Measurements from ENCODE around the gene CD207.

The CD207 gene

GRCh38 chr2:70852824-70853223 lies 17.2 kb upstream of the CD207 start:
- no peaks in the 10 kb centered on the region for H3K4me1 ChIP-seq (ENCODE audit: control insufficient read depth in 2 of 2, insufficient read depth in 2 of 2, low read length in 2 of 2)
- no peaks in the 10 kb centered on the region for H3K36me3 ChIP-seq (ENCODE audit: control insufficient read depth in 2 of 2, insufficient read depth in 2 of 2, low read length in 2 of 2)
- no peaks in the 10 kb centered on the region for H3K27me3 ChIP-seq (ENCODE audit: control insufficient read depth in 2 of 2, insufficient read depth in 2 of 2, low read length in 2 of 2)
- no peak overlapping the region for H3K27ac ChIP-seq (ENCODE audit: low read depth in 2 of 2, low read length in 2 of 2)
- no peaks in the 10 kb centered on the region for H3K9me3 ChIP-seq (ENCODE audit: control insufficient read depth in 2 of 2, low read length in 2 of 2)
- no peak overlapping the region for H3K4me3 ChIP-seq (ENCODE audit: low read length in 2 of 2)
- no peak overlapping the region for H3K9ac ChIP-seq (ENCODE audit: low read depth in 1 of 2, low read length in 2 of 2)

DNA sequence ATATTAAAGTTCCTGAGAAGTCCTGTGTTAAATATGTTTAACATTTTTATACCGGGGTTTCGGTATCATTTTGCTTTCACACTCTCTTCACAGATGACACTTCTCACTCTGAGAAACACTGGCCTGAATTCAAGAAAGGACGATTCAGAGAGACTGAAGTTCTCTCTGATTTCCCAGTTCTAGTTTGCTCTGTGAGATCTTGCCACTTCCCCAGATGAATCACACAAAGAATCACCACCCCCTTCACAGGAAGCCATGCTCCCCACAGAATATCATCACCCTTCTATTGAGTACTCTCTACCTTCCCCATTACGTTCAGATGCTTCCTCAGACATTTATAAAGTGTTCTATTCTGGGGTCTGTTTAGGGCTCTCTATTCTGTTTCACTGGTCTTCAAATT lies 16.1 kb upstream of the CD207 start:
- Histone ChIP-seq H3K27me3 (ENCODE audit: control insufficient read depth in 2 of 2, insufficient read depth in 2 of 2, low read length in 2 of 2) (no peaks in the 10 kb centered on the region), H3K36me3 (ENCODE audit: control insufficient read depth in 2 of 2, insufficient read depth in 2 of 2, low read length in 2 of 2) (no peaks in the 10 kb centered on the region), H3K4me1 (ENCODE audit: control insufficient read depth in 2 of 2, insufficient read depth in 2 of 2, low read length in 2 of 2) (no peaks in the 10 kb centered on the region), H3K4me3 (ENCODE audit: low read length in 2 of 2) (no peak overlapping the region), H3K9ac (ENCODE audit: low read depth in 1 of 2, low read length in 2 of 2) (no peak overlapping the region), H3K27ac (ENCODE audit: low read depth in 2 of 2, low read length in 2 of 2) (no peak overlapping the region), H3K9me3 (ENCODE audit: control insufficient read depth in 2 of 2, low read length in 2 of 2) (no peaks in the 10 kb centered on the region)

DNA sequence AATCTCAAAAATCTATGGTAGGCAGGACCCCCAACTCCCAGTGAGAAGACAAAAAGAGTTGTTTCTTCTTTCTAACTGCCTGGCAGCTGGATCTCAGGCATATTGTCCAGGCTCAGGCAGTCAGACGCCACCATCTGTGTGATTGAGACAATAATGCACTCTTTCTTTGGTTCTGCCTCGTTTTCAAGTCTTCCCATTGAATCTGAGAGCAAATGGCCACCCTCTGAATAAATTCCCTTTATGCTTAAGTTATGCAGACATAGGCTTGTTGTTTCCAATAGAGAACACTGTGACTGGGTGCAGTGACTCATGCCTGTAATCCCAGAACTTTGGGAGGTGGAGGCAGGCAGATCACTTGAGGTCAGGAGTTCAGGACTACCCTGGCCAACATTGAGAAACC lies 15.3 kb upstream of the CD207 start:
- Histone ChIP-seq H3K27me3 (ENCODE audit: control insufficient read depth in 2 of 2, insufficient read depth in 2 of 2, low read length in 2 of 2) (no peaks in the 10 kb centered on the region), H3K9ac (ENCODE audit: low read depth in 1 of 2, low read length in 2 of 2) (no peak overlapping the region), H3K4me3 (ENCODE audit: low read length in 2 of 2) (no peak overlapping the region), H3K36me3 (ENCODE audit: control insufficient read depth in 2 of 2, insufficient read depth in 2 of 2, low read length in 2 of 2) (no peaks in the 10 kb centered on the region), H3K9me3 (ENCODE audit: control insufficient read depth in 2 of 2, low read length in 2 of 2) (no peaks in the 10 kb centered on the region), H3K4me1 (ENCODE audit: control insufficient read depth in 2 of 2, insufficient read depth in 2 of 2, low read length in 2 of 2) (no peaks in the 10 kb centered on the region), H3K27ac (ENCODE audit: low read depth in 2 of 2, low read length in 2 of 2) (no peak overlapping the region)

DNA sequence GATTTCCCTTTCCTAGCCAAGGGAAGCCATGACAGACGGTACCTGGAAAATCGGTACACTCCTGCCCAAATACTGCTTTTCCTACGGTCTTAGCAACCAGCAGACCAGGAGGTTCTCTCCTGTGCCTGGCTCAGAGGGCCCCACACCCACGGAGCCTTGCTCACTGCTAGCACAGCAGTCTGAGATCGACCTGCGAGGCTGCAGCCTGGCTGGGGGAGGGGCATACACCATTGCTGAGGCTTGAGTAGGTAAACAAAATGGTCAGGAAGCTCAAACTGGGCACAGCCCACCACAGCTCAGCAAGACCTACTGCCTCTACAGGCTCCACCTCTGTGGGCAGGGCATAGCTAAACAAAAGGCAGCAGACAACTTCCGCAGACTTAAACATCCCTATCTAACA lies 6.8 kb upstream of the CD207 start:
- H3K9me3 ChIP-seq (ENCODE audit: control insufficient read depth in 2 of 2, low read length in 2 of 2) = no peaks in the 10 kb centered on the region
- no peak overlapping the region for H3K9ac ChIP-seq (ENCODE audit: low read depth in 1 of 2, low read length in 2 of 2)
- H3K36me3 ChIP-seq (ENCODE audit: control insufficient read depth in 2 of 2, insufficient read depth in 2 of 2, low read length in 2 of 2) = no peaks in the 10 kb centered on the region
- no peak overlapping the region for H3K4me3 ChIP-seq (ENCODE audit: low read length in 2 of 2)
- no peaks in the 10 kb centered on the region for H3K4me1 ChIP-seq (ENCODE audit: control insufficient read depth in 2 of 2, insufficient read depth in 2 of 2, low read length in 2 of 2)
- H3K27ac ChIP-seq (ENCODE audit: low read depth in 2 of 2, low read length in 2 of 2) = no peak overlapping the region
- H3K27me3 ChIP-seq (ENCODE audit: control insufficient read depth in 2 of 2, insufficient read depth in 2 of 2, low read length in 2 of 2) = no peaks in the 10 kb centered on the region

GRCh38 chr2:70837980-70838925 lies 2.6 kb upstream of the CD207 start:
- Histone ChIP-seq H3K27me3 (ENCODE audit: control insufficient read depth in 2 of 2, insufficient read depth in 2 of 2, low read length in 2 of 2) (no peaks in the 10 kb centered on the region), H3K27ac (ENCODE audit: low read depth in 2 of 2, low read length in 2 of 2) (no peak overlapping the region), H3K4me1 (ENCODE audit: control insufficient read depth in 2 of 2, insufficient read depth in 2 of 2, low read length in 2 of 2) (no peaks in the 10 kb centered on the region), H3K4me3 (ENCODE audit: low read length in 2 of 2) (no peak overlapping the region), H3K36me3 (ENCODE audit: control insufficient read depth in 2 of 2, insufficient read depth in 2 of 2, low read length in 2 of 2) (no peaks in the 10 kb centered on the region), H3K9me3 (ENCODE audit: control insufficient read depth in 2 of 2, low read length in 2 of 2) (no peaks in the 10 kb centered on the region), H3K9ac (ENCODE audit: low read depth in 1 of 2, low read length in 2 of 2) (no peak overlapping the region)

DNA sequence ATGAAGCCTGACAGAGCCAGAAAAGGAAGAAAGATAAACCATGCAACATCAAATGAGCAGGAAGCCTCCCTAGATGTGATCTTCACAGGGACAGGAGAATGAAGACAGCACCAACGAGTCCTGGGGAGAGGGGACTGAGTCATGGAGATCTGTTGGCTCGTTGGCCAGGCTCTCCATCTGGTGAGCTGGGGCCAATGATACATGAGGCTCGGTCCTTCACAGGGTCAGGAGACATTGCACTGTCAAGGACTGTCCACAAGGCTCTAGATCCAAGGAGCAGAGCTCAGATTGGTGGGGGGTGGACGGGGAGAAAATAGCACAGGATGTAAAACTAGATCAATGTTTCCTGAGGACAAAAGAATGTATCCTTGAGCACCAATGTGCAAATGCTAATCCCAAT lies 735 bp downstream of the CD207 start:
- Histone ChIP-seq H3K9me3 (ENCODE audit: control insufficient read depth in 2 of 2, low read length in 2 of 2) (no peaks in the 10 kb centered on the region), H3K4me3 (ENCODE audit: low read length in 2 of 2) (no peak overlapping the region), H3K9ac (ENCODE audit: low read depth in 1 of 2, low read length in 2 of 2) (no peak overlapping the region), H3K27ac (ENCODE audit: low read depth in 2 of 2, low read length in 2 of 2) (no peak overlapping the region), H3K4me1 (ENCODE audit: control insufficient read depth in 2 of 2, insufficient read depth in 2 of 2, low read length in 2 of 2) (no peaks in the 10 kb centered on the region), H3K27me3 (ENCODE audit: control insufficient read depth in 2 of 2, insufficient read depth in 2 of 2, low read length in 2 of 2) (peaks cover 0 to 2% of the 10 kb centered on the region in 2 donors), H3K36me3 (ENCODE audit: control insufficient read depth in 2 of 2, insufficient read depth in 2 of 2, low read length in 2 of 2) (no peaks in the 10 kb centered on the region)

GRCh38 chr2:70834106-70834505 lies 1.5 kb downstream of the CD207 start:
- H3K27me3 ChIP-seq (ENCODE audit: control insufficient read depth in 2 of 2, insufficient read depth in 2 of 2, low read length in 2 of 2) = peaks cover 0 to 2% of the 10 kb centered on the region in 2 donors
- no peaks in the 10 kb centered on the region for H3K4me1 ChIP-seq (ENCODE audit: control insufficient read depth in 2 of 2, insufficient read depth in 2 of 2, low read length in 2 of 2)
- H3K36me3 ChIP-seq (ENCODE audit: control insufficient read depth in 2 of 2, insufficient read depth in 2 of 2, low read length in 2 of 2) = no peaks in the 10 kb centered on the region
- no peak overlapping the region for H3K27ac ChIP-seq (ENCODE audit: low read depth in 2 of 2, low read length in 2 of 2)
- H3K9ac ChIP-seq (ENCODE audit: low read depth in 1 of 2, low read length in 2 of 2) = no peak overlapping the region
- H3K9me3 ChIP-seq (ENCODE audit: control insufficient read depth in 2 of 2, low read length in 2 of 2) = no peaks in the 10 kb centered on the region
- H3K4me3 ChIP-seq (ENCODE audit: low read length in 2 of 2) = no peak overlapping the region

- no peaks in the 10 kb centered on the region for H3K36me3 ChIP-seq (ENCODE audit: control insufficient read depth in 2 of 2, insufficient read depth in 2 of 2, low read length in 2 of 2)
- H3K4me3 ChIP-seq (ENCODE audit: low read length in 2 of 2) = no peak overlapping the region
- no peaks in the 10 kb centered on the region for H3K9me3 ChIP-seq (ENCODE audit: control insufficient read depth in 2 of 2, low read length in 2 of 2)
- H3K27ac ChIP-seq (ENCODE audit: low read depth in 2 of 2, low read length in 2 of 2) = no peak overlapping the region
- no peaks in the 10 kb centered on the region for H3K4me1 ChIP-seq (ENCODE audit: control insufficient read depth in 2 of 2, insufficient read depth in 2 of 2, low read length in 2 of 2)
- H3K9ac ChIP-seq (ENCODE audit: low read depth in 1 of 2, low read length in 2 of 2) = no peak overlapping the region
- H3K27me3 ChIP-seq (ENCODE audit: control insufficient read depth in 2 of 2, insufficient read depth in 2 of 2, low read length in 2 of 2) = peaks cover 0 to 2% of the 10 kb centered on the region in 2 donors
Observed at GRCh38 chr2:70833246-70833645, 2.4 kb downstream of the CD207 start.

GRCh38 chr2:70832386-70832785 lies 3.2 kb downstream of the CD207 start:
- H3K9me3 ChIP-seq (ENCODE audit: control insufficient read depth in 2 of 2, low read length in 2 of 2) = no peaks in the 10 kb centered on the region
- H3K27ac ChIP-seq (ENCODE audit: low read depth in 2 of 2, low read length in 2 of 2) = no peak overlapping the region
- H3K27me3 ChIP-seq (ENCODE audit: control insufficient read depth in 2 of 2, insufficient read depth in 2 of 2, low read length in 2 of 2) = peaks cover 0 to 2% of the 10 kb centered on the region in 2 donors
- H3K4me3 ChIP-seq (ENCODE audit: low read length in 2 of 2) = no peak overlapping the region
- H3K4me1 ChIP-seq (ENCODE audit: control insufficient read depth in 2 of 2, insufficient read depth in 2 of 2, low read length in 2 of 2) = no peaks in the 10 kb centered on the region
- no peak overlapping the region for H3K9ac ChIP-seq (ENCODE audit: low read depth in 1 of 2, low read length in 2 of 2)
- H3K36me3 ChIP-seq (ENCODE audit: control insufficient read depth in 2 of 2, insufficient read depth in 2 of 2, low read length in 2 of 2) = no peaks in the 10 kb centered on the region

- Histone ChIP-seq H3K9ac (ENCODE audit: low read depth in 1 of 2, low read length in 2 of 2) (no peak overlapping the region), H3K4me3 (ENCODE audit: low read length in 2 of 2) (no peak overlapping the region), H3K27ac (ENCODE audit: low read depth in 2 of 2, low read length in 2 of 2) (no peak overlapping the region), H3K4me1 (ENCODE audit: control insufficient read depth in 2 of 2, insufficient read depth in 2 of 2, low read length in 2 of 2) (no peaks in the 10 kb centered on the region), H3K9me3 (ENCODE audit: control insufficient read depth in 2 of 2, low read length in 2 of 2) (no peaks in the 10 kb centered on the region), H3K27me3 (ENCODE audit: control insufficient read depth in 2 of 2, insufficient read depth in 2 of 2, low read length in 2 of 2) (peaks cover 0 to 2% of the 10 kb centered on the region in 2 donors), H3K36me3 (ENCODE audit: control insufficient read depth in 2 of 2, insufficient read depth in 2 of 2, low read length in 2 of 2) (no peaks in the 10 kb centered on the region)
Observed at GRCh38 chr2:70831861-70832260, 3.8 kb downstream of the CD207 start.

Measured in mucosa of rectum (tissue), 2 donors.